K562 treated with DMSO at 1 percent for 24 hours (cell line): Measurements from ENCODE around the gene LSMEM2. TPM values are rescaled to one million over a fixed set of nuclear protein-coding genes. Genes with fewer than 3 reads are reported as not detected.

ENCODE experiments used
- total RNA-seq: library from RNA; unstranded; fragments of 300-600 nt; gene quantifications from 2 replicates; pipeline ENCODE4 v1.2.3, GENCODE V29; 2022; ENCODE audit warnings: low read depth; ENCODE audit not compliant: insufficient read depth

The LSMEM2 gene
- not detected in 2 replicates for total RNA-seq

GRCh38 chr3:50278880-50279224, at the start of gene LSMEM2:
TSS of gene LSMEM2 (plus strand) at chr3:50279087. CDS start at chr3:50279114, 27 bp downstream.

DNA sequence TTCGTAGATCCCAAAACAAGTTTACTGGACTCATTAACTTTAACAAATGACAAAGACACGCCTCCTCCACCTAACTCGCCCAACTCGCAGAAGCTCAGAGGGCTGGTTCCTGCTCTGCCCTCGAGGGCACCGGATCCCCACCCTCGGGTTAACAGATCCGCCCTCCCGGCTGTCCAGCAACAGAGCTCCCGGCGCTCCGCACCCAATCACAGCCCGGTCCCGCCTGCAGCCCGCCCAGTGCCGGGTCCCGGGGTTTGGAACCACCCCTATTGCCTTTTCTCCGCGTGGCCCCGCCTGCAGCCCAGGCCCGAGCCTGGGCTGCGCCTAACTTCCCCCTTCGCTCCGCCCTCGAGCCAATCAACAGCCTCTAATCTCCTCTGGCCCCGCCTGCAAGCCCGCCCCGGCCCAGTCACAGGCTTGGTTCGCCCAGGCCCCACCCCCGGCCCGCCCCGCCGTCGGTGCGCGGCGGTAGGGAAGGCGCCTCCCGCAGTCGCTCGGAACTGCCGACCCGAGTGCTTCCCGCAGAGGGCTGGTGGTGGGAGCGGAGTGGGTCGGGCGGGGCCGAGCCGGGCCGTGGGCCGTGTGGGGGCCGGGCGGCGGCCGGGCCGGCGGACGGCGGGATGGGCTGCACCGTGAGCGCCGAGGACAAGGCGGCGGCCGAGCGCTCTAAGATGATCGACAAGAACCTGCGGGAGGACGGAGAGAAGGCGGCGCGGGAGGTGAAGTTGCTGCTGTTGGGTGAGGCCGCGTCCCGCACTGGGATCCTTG, 43.0 kb upstream of the LSMEM2 start, which contains the start of gene GNAI2:
GNAI2 (plus strand) TSS at position 489 of the 768 bp plus-strand sequence; CDS start at position 621, 132 bp downstream.

GRCh38 chr3:50268703-50269451, 10.0 kb upstream of the LSMEM2 start, which contains the start of gene SEMA3B:
TSS of gene SEMA3B (plus strand) at chr3:50269147. CDS start at chr3:50269241, 94 bp downstream.

GRCh38 chr3:50292159-50293078, 13.5 kb downstream of the LSMEM2 start, which contains the start of gene IFRD2:
TSS of gene IFRD2 (minus strand) at chr3:50292429. CDS start at chr3:50292274, 155 bp downstream.

DNA sequence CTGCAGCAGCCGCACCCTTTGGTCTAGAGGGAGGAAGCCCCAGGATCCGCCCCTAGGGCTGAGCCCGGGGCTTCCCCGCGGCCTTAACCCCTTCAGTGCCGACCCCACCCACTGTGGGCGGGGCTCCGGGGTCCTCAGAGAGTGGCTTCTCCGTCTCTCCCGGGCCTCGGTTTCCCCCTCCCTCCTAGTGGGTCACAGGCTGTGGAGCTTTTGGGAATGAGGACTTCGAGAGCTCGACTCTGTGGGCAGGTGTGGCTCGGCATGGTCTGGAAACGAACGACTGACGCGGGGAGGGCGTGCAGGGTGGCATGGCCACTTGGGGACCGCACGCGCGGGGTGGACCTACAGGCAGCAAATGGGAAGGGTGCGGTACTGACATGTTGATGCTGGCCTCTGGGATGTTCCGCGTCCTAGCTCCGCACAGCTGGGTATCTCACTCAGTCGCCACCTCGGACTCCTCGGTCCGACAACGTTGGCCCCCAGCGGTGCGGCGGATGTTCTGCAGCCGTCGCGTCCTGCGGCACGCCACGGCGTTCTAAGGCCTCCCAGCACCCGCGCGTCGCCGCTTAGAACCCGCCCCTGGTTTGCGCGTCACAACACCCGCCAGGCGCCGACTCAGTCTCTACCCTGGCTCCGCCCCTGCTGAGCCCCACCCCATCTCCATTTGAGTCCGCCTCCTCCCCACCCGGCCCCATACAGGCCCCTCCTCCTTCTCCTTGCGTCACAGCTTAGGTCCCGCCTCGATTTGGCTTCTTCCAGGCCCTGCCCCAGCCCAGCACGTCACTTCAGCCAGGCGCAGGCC, 20.1 kb downstream of the LSMEM2 start, which contains the start of the genes HYAL3 and NAA80:
HYAL3 (minus strand) TSS at position 570 of the 802 bp plus-strand sequence. CDS start 3,803 bp downstream, outside the sequence.
NAA80 (minus strand) TSS at position 570 of the 802 bp plus-strand sequence. CDS start 1,942 bp downstream, outside the sequence.

GRCh38 chr3:50303013-50303815, 24.3 kb downstream of the LSMEM2 start, which contains the start of gene HYAL1:
TSS of gene HYAL1 (minus strand) at chr3:50303574. CDS start at chr3:50302956, 618 bp downstream.

DNA sequence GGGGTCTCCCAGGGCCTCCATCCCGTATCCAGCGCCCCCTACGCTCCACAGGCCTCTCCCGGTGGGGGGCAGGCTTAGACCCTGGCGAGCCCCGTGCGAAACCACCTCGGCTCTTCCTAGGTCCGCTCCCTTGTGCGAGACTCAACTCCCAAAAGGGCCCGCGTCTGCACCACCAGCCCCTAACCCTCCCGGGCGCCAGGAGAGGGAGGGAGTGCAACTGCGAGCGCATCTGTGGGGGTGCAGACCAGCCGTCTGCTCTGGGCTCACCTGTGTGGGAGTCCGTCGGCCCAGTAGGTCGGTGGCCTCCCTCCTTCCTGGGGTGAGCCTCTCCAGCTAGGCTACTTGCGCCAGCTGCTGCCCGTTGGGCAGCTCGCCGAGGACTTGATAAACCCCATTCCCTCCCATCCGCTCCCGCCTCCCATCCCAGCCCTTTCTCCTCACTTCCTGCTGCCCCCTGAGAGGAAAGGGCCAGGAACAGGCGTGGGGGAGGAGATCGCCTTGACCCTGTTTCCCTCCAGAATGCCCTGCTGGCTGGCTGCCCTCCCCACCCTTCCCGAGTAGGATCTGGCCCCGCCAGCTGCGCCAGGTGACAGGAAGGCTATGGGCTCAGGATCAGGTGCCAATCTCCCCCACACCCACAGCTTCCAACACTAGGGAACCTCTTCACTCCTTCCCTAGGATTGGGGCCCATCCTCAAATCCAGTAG, 43.7 kb downstream of the LSMEM2 start, which contains the start of gene HYAL2:
HYAL2 (minus strand) TSS at position 360 of the 706 bp plus-strand sequence. CDS start 2,256 bp downstream, outside the sequence.

DNA sequence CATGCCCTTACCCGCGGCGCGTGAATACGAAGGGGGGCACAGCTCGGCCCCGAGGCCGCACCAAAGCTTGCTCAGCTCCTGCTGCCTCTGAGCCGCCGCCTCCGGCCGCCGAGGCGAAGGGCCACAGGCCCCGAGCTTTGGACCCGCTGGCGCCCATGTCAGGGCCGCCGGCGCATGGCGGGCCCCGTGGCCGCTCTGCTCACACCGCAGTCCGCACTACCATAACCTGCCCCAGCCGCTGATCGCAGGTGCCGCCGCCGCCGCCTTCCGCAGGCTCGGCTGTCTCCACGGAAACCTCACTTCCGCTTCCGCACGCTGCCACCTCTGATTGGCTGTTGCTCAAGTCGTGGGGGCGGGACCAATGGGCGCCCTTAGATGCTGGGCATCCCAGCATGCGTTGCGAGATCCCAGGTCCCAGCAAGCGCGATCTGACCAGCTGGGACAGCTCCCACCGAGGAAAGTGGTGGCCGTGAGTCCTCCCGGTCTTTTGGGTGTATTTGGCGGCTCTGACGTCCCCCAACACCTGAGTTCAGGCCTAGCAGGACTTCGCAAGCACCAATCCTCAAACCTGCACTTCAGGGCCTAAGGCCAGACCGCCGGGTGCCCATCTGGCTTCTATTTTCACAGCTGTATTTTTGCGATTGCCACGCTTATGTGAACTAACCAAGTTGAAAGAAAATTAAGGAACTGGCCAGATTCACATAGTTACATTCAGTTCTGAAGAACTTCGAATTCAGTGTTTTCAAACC, 49.2 kb downstream of the LSMEM2 start, which contains the start of gene TUSC2:
TUSC2 (minus strand) TSS at position 281 of the 749 bp plus-strand sequence; CDS start at position 157, 124 bp downstream.

Other genes starting within 250 kb of the LSMEM2 start
- gene RBM5, start 190.2 kb upstream of the LSMEM2 start, total RNA-seq, result 51.5 and 56.1 TPM in 2 replicates
- gene SEMA3F, start 123.8 kb upstream of the LSMEM2 start, total RNA-seq, result 2.6 and 3.8 TPM in 2 replicates
- gene GNAT1, start 87.5 kb upstream of the LSMEM2 start, total RNA-seq, result not detected in 2 replicates
- 0.20 and 0.23 TPM in 2 replicates for gene SLC38A3, start 73.8 kb upstream of the LSMEM2 start, total RNA-seq
- 117 and 120 TPM in 2 replicates for gene GNAI2, start 42.9 kb upstream of the LSMEM2 start, total RNA-seq
- gene SEMA3B, start 9.9 kb upstream of the LSMEM2 start, total RNA-seq, result 2.9 and 4.0 TPM in 2 replicates
- 28.7 and 39.0 TPM in 2 replicates for gene IFRD2, start 13.3 kb downstream of the LSMEM2 start, total RNA-seq
- gene HYAL3, start 20.3 kb downstream of the LSMEM2 start, total RNA-seq, result 7.0 and 10.0 TPM in 2 replicates
- 7.8 and 8.6 TPM in 2 replicates for gene NAA80, start 20.3 kb downstream of the LSMEM2 start, total RNA-seq
- 4.3 and 6.8 TPM in 2 replicates for gene HYAL1, start 24.5 kb downstream of the LSMEM2 start, total RNA-seq
- gene HYAL2, start 43.7 kb downstream of the LSMEM2 start, total RNA-seq, result 21.1 and 27.9 TPM in 2 replicates
- 46.1 and 70.9 TPM in 2 replicates for gene TUSC2, start 49.1 kb downstream of the LSMEM2 start, total RNA-seq
- gene RASSF1, start 61.7 kb downstream of the LSMEM2 start, total RNA-seq, result 51.1 and 54.0 TPM in 2 replicates
- gene ZMYND10, start 66.6 kb downstream of the LSMEM2 start, total RNA-seq, result 0.88 and 1.3 TPM in 2 replicates
- 24.8 and 28.6 TPM in 2 replicates for gene NPRL2, start 71.7 kb downstream of the LSMEM2 start, total RNA-seq
- 16.0 and 16.1 TPM in 2 replicates for gene CYB561D2, start 71.8 kb downstream of the LSMEM2 start, total RNA-seq
- 46.7 and 47.7 TPM in 2 replicates for gene TMEM115, start 80.4 kb downstream of the LSMEM2 start, total RNA-seq
- 0.53 and 0.74 TPM in 2 replicates for gene CACNA2D2, start 224.5 kb downstream of the LSMEM2 start, total RNA-seq